HepG2 (cell line): Measurements from ENCODE around the gene ATP11A. TPM values are rescaled to one million over a fixed set of nuclear protein-coding genes. Genes with fewer than 3 reads are reported as not detected.

Source experiments
- ATF1 ChIP-seq: IDR thresholded peaks from 2 replicates; pipeline ENCODE4 v1.6.1; 2016; ENCODE audit warnings: mild to moderate bottlenecking, control low read depth
- CCDC6 ChIP-seq: sonication (generic); formaldehyde crosslinking; IDR thresholded peaks from 2 replicates; pipeline ENCODE4 v1.8.1; 2022; ENCODE audit warnings: mild to moderate bottlenecking, missing genetic modification reagents, moderate library complexity
- CREB1 ChIP-seq, 2 experiments: fragments of 450-650 bp in 1 of 2; IDR thresholded peaks; 2 replicates each; pipeline ENCODE4 v1.6.1; 2016 to 2017; ENCODE audit warnings: control low read depth in 1 of 2, mild to moderate bottlenecking in 1 of 2, missing compliant biosample characterization in 1 of 2, missing genetic modification characterization in 1 of 2
- HNF4A ChIP-seq: sonication (generic); formaldehyde crosslinking; IDR thresholded peaks from 2 replicates; pipeline ENCODE4 v1.4.0; 2020; ENCODE audit warnings: missing genetic modification reagents
- PRDM4 ChIP-seq: sonication (generic); formaldehyde crosslinking; IDR thresholded peaks from 2 replicates; pipeline ENCODE4 v1.9.0; 2021; ENCODE audit warnings: missing genetic modification reagents, borderline replicate concordance
- ZBED4 ChIP-seq: sonication (generic); formaldehyde crosslinking; IDR thresholded peaks from 2 replicates; pipeline ENCODE4 v1.4.0; 2020; ENCODE audit warnings: missing genetic modification reagents, borderline replicate concordance
- ZBTB10 ChIP-seq: sonication (generic); formaldehyde crosslinking; IDR thresholded peaks from 2 replicates; pipeline ENCODE4 v1.4.0; 2020; ENCODE audit warnings: missing genetic modification reagents, borderline replicate concordance
- ZNF367 ChIP-seq: sonication (generic); formaldehyde crosslinking; IDR thresholded peaks from 2 replicates; pipeline ENCODE4 v1.4.0; 2020; ENCODE audit warnings: missing genetic modification reagents, borderline replicate concordance
- ZNF382 ChIP-seq: sonication (generic); formaldehyde crosslinking; IDR thresholded peaks from 2 replicates; pipeline ENCODE4 v1.5.0; 2020; ENCODE audit warnings: missing genetic modification reagents, mild to moderate bottlenecking, borderline replicate concordance
- ZNF549 ChIP-seq: sonication (generic); formaldehyde crosslinking; IDR thresholded peaks from 2 replicates; pipeline ENCODE4 v1.5.0; 2020; ENCODE audit warnings: missing genetic modification reagents
- ZNF576 ChIP-seq: sonication (generic); formaldehyde crosslinking; IDR thresholded peaks from 2 replicates; pipeline ENCODE4 v1.4.0; 2020; ENCODE audit warnings: mild to moderate bottlenecking, missing genetic modification reagents
- ZNF687 ChIP-seq: sonication (generic); formaldehyde crosslinking; IDR thresholded peaks from 2 replicates; pipeline ENCODE4 v1.5.1; 2020; ENCODE audit warnings: mild to moderate bottlenecking, missing genetic modification reagents, moderate library complexity
- ZNF746 ChIP-seq: sonication (generic); formaldehyde crosslinking; IDR thresholded peaks from 2 replicates; pipeline ENCODE4 v1.8.0; 2022; ENCODE audit warnings: mild to moderate bottlenecking, missing genetic modification reagents
- polyA plus RNA-seq, 8 experiments: library from polyadenylated mRNA; depleted of rRNA in 3 of 8; stranded (reverse) in 7 of 8; unstranded in 1 of 8; fragments of >200 nt; fragmentation: Illumina TruSeq in 4 of 8; extraction: Trizol in 4 of 8; gene quantifications; 2 replicates each; pipeline versions ENCODE4 v1.2.1 to v1.2.3, GENCODE V29; 2011 to 2016; ENCODE audit warnings: low read depth in 4 of 8, missing spikeins in 1 of 8, mixed read lengths in 1 of 8; ENCODE audit not compliant: insufficient read depth in 1 of 8
- total RNA-seq, 5 experiments: library from RNA; depleted of rRNA; stranded (reverse); fragments of >200 nt; fragmentation: Illumina TruSeq; extraction: Trizol; gene quantifications; 2 replicates each; pipeline ENCODE4 v1.2.3, GENCODE V29; 2016; ENCODE audit warnings: low read depth in 1 of 5

ATP11A gene
- total and polyA plus RNA-seq, 2 of the 13 experiments (the other 11 are each of a cell fraction or from before 2014, with no cell fraction given), result 18.4 to 20.1 TPM

- peak; percentile 82 for TF ChIP-seq ZNF687 (CRISPR knock-in tag)
- no peak for TF ChIP-seq ZBED4 (CRISPR knock-in tag)
- TF ChIP-seq ZBTB10 (CRISPR knock-in tag), result no peak
- TF ChIP-seq ZNF576, result no peak
- TF ChIP-seq CCDC6 (CRISPR knock-in tag), result 0 out of 2 replicates have a peak, but pooled peaks have one; percentile 18
- no peak for TF ChIP-seq ZNF367 (CRISPR knock-in tag)
- TF ChIP-seq HNF4A (CRISPR knock-in tag), result peak; percentile 68
- TF ChIP-seq ZNF746 (CRISPR knock-in tag), result 0 out of 2 replicates have a peak, but pooled peaks have one; percentile 50
- no peak for TF ChIP-seq PRDM4 (CRISPR knock-in tag)
- TF ChIP-seq ZNF549, result no peak
- TF ChIP-seq CREB1 (IDR thresholded peaks at IDR 0.05), result no peak
- peak; percentile 70 for TF ChIP-seq CREB1 (CRISPR knock-in tag; IDR thresholded peaks at IDR 0.05)
- TF ChIP-seq ATF1, result no peak; the same call in 1 of the 2 replicates
- no peak for TF ChIP-seq ZNF382
These were observed 241.4 kb downstream of the ATP11A start (continued) for GRCh38 chr13:112931028-112931934.
